OCI-LY1 (cell line): ENCODE measurements around the gene MTLN.

Source experiments
- EZH2 ChIP-seq: fragments of 200-600 bp; sonication (generic), shearing (Covaris generic); IDR thresholded peaks from 2 replicates; pipeline ENCODE4 v1.8.0; 2017; ENCODE audit warnings: borderline replicate concordance, mixed run types, mild to moderate bottlenecking, antibody characterized with exemption, low read length, moderate library complexity, mixed read lengths
- TF ChIP-seq, protein P1 (sequence below): fragments of 200-600 bp; sonication (generic), shearing (Covaris generic); IDR thresholded peaks from 2 replicates; pipeline ENCODE4 v1.5.1; 2017; ENCODE audit warnings: mild to moderate bottlenecking, antibody characterized with exemption, low read length, moderate library complexity, mixed read lengths

DNA sequence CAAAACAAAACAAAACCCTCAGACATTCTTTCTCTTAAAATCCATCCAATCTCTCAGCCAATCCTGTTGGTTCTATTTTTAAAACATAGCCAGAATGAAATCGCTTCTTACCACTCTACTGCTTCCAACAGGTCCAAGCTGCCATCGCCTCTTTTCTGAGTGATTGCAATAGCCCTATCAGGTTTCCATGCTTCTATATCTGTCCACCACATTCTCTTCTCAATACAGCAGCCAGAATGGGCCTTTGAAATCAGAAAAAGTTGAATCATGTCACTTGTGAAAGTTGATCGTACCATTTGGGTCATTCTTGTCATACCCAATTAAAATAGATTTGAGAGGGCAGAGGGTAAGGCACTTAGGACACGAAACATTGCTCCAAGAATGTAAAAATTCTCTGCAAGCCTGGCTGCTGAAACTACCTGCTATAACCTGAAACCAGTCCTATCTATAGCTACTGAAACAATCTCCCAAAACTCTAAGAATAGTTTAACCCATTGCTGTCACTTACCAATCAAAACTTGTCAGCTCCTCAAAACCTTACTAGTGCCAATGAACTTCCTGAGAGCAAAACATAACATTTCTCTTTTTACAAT, 3.3 kb upstream of the MTLN start:
- TF ChIP-seq, protein P1, sequence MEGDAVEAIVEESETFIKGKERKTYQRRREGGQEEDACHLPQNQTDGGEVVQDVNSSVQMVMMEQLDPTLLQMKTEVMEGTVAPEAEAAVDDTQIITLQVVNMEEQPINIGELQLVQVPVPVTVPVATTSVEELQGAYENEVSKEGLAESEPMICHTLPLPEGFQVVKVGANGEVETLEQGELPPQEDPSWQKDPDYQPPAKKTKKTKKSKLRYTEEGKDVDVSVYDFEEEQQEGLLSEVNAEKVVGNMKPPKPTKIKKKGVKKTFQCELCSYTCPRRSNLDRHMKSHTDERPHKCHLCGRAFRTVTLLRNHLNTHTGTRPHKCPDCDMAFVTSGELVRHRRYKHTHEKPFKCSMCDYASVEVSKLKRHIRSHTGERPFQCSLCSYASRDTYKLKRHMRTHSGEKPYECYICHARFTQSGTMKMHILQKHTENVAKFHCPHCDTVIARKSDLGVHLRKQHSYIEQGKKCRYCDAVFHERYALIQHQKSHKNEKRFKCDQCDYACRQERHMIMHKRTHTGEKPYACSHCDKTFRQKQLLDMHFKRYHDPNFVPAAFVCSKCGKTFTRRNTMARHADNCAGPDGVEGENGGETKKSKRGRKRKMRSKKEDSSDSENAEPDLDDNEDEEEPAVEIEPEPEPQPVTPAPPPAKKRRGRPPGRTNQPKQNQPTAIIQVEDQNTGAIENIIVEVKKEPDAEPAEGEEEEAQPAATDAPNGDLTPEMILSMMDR: no peak
- TF ChIP-seq EZH2: no peak
